ENCODE data around the gene CCT3.

DNA sequence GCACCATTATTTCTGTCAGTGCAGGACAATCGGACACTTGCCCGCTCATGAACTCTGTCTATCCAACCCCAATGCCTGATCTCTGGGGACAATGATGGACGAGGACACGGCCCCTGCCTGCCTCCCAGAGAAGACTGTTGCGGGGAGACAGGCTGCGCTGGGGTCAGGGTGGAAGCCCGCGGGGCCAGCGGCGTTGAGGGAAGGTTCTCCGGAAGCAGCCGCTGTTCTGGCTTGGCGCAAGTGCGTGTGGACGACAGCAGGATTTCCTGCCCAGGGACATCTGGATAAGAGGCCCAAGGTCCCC, 49.7 kb upstream of the CCT3 start:
- TF ChIP-seq, protein P1, sequence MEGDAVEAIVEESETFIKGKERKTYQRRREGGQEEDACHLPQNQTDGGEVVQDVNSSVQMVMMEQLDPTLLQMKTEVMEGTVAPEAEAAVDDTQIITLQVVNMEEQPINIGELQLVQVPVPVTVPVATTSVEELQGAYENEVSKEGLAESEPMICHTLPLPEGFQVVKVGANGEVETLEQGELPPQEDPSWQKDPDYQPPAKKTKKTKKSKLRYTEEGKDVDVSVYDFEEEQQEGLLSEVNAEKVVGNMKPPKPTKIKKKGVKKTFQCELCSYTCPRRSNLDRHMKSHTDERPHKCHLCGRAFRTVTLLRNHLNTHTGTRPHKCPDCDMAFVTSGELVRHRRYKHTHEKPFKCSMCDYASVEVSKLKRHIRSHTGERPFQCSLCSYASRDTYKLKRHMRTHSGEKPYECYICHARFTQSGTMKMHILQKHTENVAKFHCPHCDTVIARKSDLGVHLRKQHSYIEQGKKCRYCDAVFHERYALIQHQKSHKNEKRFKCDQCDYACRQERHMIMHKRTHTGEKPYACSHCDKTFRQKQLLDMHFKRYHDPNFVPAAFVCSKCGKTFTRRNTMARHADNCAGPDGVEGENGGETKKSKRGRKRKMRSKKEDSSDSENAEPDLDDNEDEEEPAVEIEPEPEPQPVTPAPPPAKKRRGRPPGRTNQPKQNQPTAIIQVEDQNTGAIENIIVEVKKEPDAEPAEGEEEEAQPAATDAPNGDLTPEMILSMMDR (IDR thresholded peaks at IDR 0.05) = no peak
- no peak for TF ChIP-seq POLR2A (IDR thresholded peaks at IDR 0.05)

Measured in adrenal gland (tissue), 5 donors.